H1 (cell line): ENCODE data around the gene HERC3. TPM values are rescaled to one million over a fixed set of nuclear protein-coding genes. Genes with fewer than 3 reads are reported as not detected.
A peak's percentile ranks its signal among the peaks of the same experiment; 100 is the strongest.

ENCODE experiments used
- CTCF ChIA-PET: fragments of 300-600 bp; sonication (Branson Sonifier 250); formaldehyde crosslinking; loops from one replicate; lab custom pipeline; 2021; ENCODE audit not compliant: partially characterized antibody; lab: Charles Lee
- POLR2A ChIA-PET: fragments of 300-600 bp; sonication (Branson Sonifier 250); formaldehyde crosslinking; loops from one replicate; lab custom pipeline; 2021; ENCODE audit warnings: inconsistent platforms; ENCODE audit not compliant: partially characterized antibody; lab: Charles Lee
- DNase-seq, 2 experiments: peaks; one replicate each; pipeline versions ENCODE4 v3.0.0 to v3.0.0-alpha.2; 2010 to 2022; ENCODE audit warnings: low spot score in 2 of 2, low read depth in 1 of 2, mixed read lengths in 1 of 2
- FAIRE-seq: peaks from 2 replicates; lab custom pipeline; 2011; peaks lifted over from hg19 to GRCh38; lab: Jason Lieb, UNC
- H2AFZ ChIP-seq: 2 replicates; pipeline ENCODE4 v1.8.1; 2012; ENCODE audit warnings: low read length, inconsistent platforms
- H2AK5ac ChIP-seq: 2 replicates; pipeline ENCODE4 v1.6.1; 2013; ENCODE audit warnings: low read depth, low read length
- H2BK120ac ChIP-seq: replicated peaks from 2 replicates; pipeline ENCODE3; 2013; ENCODE audit warnings: low read depth, low read length, inconsistent platforms
- H2BK12ac ChIP-seq: 2 replicates; pipeline ENCODE4 v1.6.1; 2013; ENCODE audit warnings: low read depth, low read length
- H2BK15ac ChIP-seq: 2 replicates; pipeline ENCODE4 v1.6.1; 2013; ENCODE audit warnings: low read length
- H2BK20ac ChIP-seq: 2 replicates; pipeline ENCODE4 v1.6.1; 2013; ENCODE audit warnings: low read length
- H2BK5ac ChIP-seq: 2 replicates; pipeline ENCODE4 v1.6.1; 2013; ENCODE audit warnings: low read depth, low read length
- H3K14ac ChIP-seq: 2 replicates; pipeline ENCODE4 v1.6.1; 2013; ENCODE audit warnings: inconsistent platforms; ENCODE audit not compliant: insufficient read length
- H3K18ac ChIP-seq: 2 replicates; pipeline ENCODE4 v1.6.1; 2013; ENCODE audit warnings: low read length; ENCODE audit errors: extremely low read depth
- H3K23ac ChIP-seq: 2 replicates; pipeline ENCODE4 v1.6.1; 2013; ENCODE audit warnings: inconsistent platforms; ENCODE audit not compliant: insufficient read length
- H3K23me2 ChIP-seq: 2 replicates; pipeline ENCODE4 v1.6.1; 2013; ENCODE audit warnings: low read depth, low read length
- H3K27ac ChIP-seq: 2 replicates; pipeline ENCODE4 v1.6.1; 2011; ENCODE audit warnings: low read depth, low read length, inconsistent platforms
- H3K27me3 ChIP-seq, 4 experiments: replicated peaks in 1 of 4; 1 replicate in 1 of 4; 2 replicates in 3 of 4; pipeline versions ENCODE4 v1.6.1 to v1.8.1; 2011 to 2013; ENCODE audit warnings: low read length in 3 of 4, mild to moderate bottlenecking in 3 of 4, inconsistent platforms in 2 of 4, mixed read lengths in 2 of 4, moderate library complexity in 1 of 4; ENCODE audit not compliant: control insufficient read depth in 3 of 4, insufficient read depth in 3 of 4; ENCODE audit errors: extremely low read depth in 1 of 4
- H3K36me3 ChIP-seq, 4 experiments: 2 replicates each; pipeline versions ENCODE4 v1.6.1 to v1.8.1; 2011 to 2013; ENCODE audit warnings: mild to moderate bottlenecking in 4 of 4, low read length in 3 of 4, moderate library complexity in 2 of 4, control low read depth in 1 of 4, inconsistent platforms in 1 of 4; ENCODE audit not compliant: insufficient read depth in 4 of 4, control insufficient read depth in 2 of 4
- H3K4ac ChIP-seq: replicated peaks from 2 replicates; pipeline ENCODE3; 2013; ENCODE audit warnings: low read length, low read depth, mixed read lengths, inconsistent platforms; ENCODE audit not compliant: insufficient read length
- H3K4me1 ChIP-seq, 4 experiments: replicated peaks in 1 of 4; 1 replicate in 1 of 4; 2 replicates in 3 of 4; pipeline versions ENCODE4 v1.6.1 to v1.8.1; 2011 to 2013; ENCODE audit warnings: low read length in 3 of 4, inconsistent platforms in 2 of 4, mixed read lengths in 1 of 4; ENCODE audit not compliant: insufficient read depth in 4 of 4, control insufficient read depth in 3 of 4
- H3K4me2 ChIP-seq, 2 experiments: 2 replicates each; pipeline versions ENCODE4 v1.6.1 to v1.8.1; 2011 to 2013; ENCODE audit warnings: low read depth in 2 of 2, low read length in 2 of 2, control low read depth in 1 of 2, inconsistent platforms in 1 of 2, mild to moderate bottlenecking in 1 of 2; ENCODE audit not compliant: insufficient read depth in 1 of 2
- H3K4me3 ChIP-seq, 4 experiments: fragments of 200-600, 300-600 bp in 1 of 4; sonication (generic), shearing (Covaris generic), sonication (Bioruptor Twin) in 1 of 4; 2 replicates each; pipeline versions ENCODE4 v1.5.1 to v1.8.1; 2011 to 2016; ENCODE audit warnings: low read length in 4 of 4, low read depth in 3 of 4, control low read depth in 2 of 4, inconsistent platforms in 2 of 4, mild to moderate bottlenecking in 2 of 4, mixed read lengths in 1 of 4, moderate library complexity in 1 of 4; ENCODE audit not compliant: insufficient read depth in 2 of 4; ENCODE audit errors: extremely low read depth in 1 of 4
- H3K56ac ChIP-seq: replicated peaks from 2 replicates; pipeline ENCODE3; 2013; ENCODE audit warnings: low read depth, mild to moderate bottlenecking, mixed read lengths, low read length, inconsistent platforms; ENCODE audit not compliant: insufficient read length
- H3K79me1 ChIP-seq: 2 replicates; pipeline ENCODE4 v1.6.1; 2013; ENCODE audit warnings: low read depth, low read length, control low read depth
- H3K79me2 ChIP-seq, 2 experiments: 2 replicates each; pipeline versions ENCODE4 v1.6.1 to v1.8.1; 2012 to 2013; ENCODE audit warnings: low read length in 2 of 2, mild to moderate bottlenecking in 2 of 2, inconsistent platforms in 1 of 2; ENCODE audit not compliant: insufficient read depth in 2 of 2, control insufficient read depth in 1 of 2
- H3K9ac ChIP-seq, 4 experiments: replicated peaks in 1 of 4; 1 replicate in 1 of 4; 2 replicates in 3 of 4; pipeline versions ENCODE4 v1.6.1 to v1.8.1; 2011 to 2013; ENCODE audit warnings: low read depth in 3 of 4, low read length in 3 of 4, control low read depth in 2 of 4, mild to moderate bottlenecking in 2 of 4, moderate library complexity in 2 of 4, inconsistent platforms in 1 of 4; ENCODE audit errors: extremely low read depth in 1 of 4
- H3K9me3 ChIP-seq, 2 experiments: 2 replicates each; pipeline versions ENCODE4 v1.6.1 to v1.8.1; 2012 to 2013; ENCODE audit warnings: mild to moderate bottlenecking in 2 of 2, moderate library complexity in 2 of 2, control low read depth in 1 of 2, inconsistent platforms in 1 of 2, low read depth in 1 of 2, low read length in 1 of 2, mixed read lengths in 1 of 2; ENCODE audit not compliant: insufficient read depth in 2 of 2
- H4K20me1 ChIP-seq, 2 experiments: replicated peaks in 1 of 2; 2 replicates each; pipeline versions ENCODE3 to v1.8.1; 2011 to 2013; ENCODE audit warnings: inconsistent platforms in 2 of 2, low read length in 2 of 2, mild to moderate bottlenecking in 1 of 2; ENCODE audit not compliant: insufficient read depth in 2 of 2, control insufficient read depth in 1 of 2
- H4K5ac ChIP-seq: 2 replicates; pipeline ENCODE4 v1.6.1; 2013; ENCODE audit warnings: low read length, low read depth, mixed read lengths, inconsistent platforms; ENCODE audit not compliant: insufficient read length
- H4K8ac ChIP-seq: 2 replicates; pipeline ENCODE4 v1.8.0; 2013; ENCODE audit warnings: mild to moderate bottlenecking, moderate library complexity, low read length, inconsistent platforms; ENCODE audit not compliant: insufficient read depth; ENCODE audit errors: extremely low read depth
- H4K91ac ChIP-seq: replicated peaks from 2 replicates; pipeline ENCODE3; 2013; ENCODE audit warnings: low read length, mixed read lengths, inconsistent platforms; ENCODE audit not compliant: insufficient read length
- CBX8 ChIP-seq: fragments of 300-800, 300-1000 bp; sonication (generic); IDR thresholded peaks from 2 replicates; pipeline ENCODE4 v1.7.1; 2016; ENCODE audit warnings: low read depth, low read length, borderline replicate concordance
- CEBPB ChIP-seq: IDR thresholded peaks from 2 replicates; pipeline ENCODE4 v1.6.1; 2012; ENCODE audit warnings: low read depth, low read length
- EZH2 ChIP-seq: fragments of 200-600 bp; sonication (generic); IDR thresholded peaks from 2 replicates; pipeline ENCODE4 v1.7.1; 2012; ENCODE audit warnings: low read depth, mild to moderate bottlenecking, moderate library complexity, low read length, inconsistent platforms; ENCODE audit not compliant: severe bottlenecking
- GABPA ChIP-seq: IDR thresholded peaks from 2 replicates; pipeline ENCODE4 v1.6.1; 2011; ENCODE audit warnings: mild to moderate bottlenecking, low read length, moderate library complexity, borderline replicate concordance; ENCODE audit not compliant: insufficient read depth
- MAFK ChIP-seq: IDR thresholded peaks from 2 replicates; pipeline ENCODE4 v1.6.1; 2012; ENCODE audit warnings: low read depth, mild to moderate bottlenecking, improper control_type of control experiment, low read length
- NANOG ChIP-seq: IDR thresholded peaks from 2 replicates; pipeline ENCODE4 v1.6.1; 2011; ENCODE audit warnings: low read length, low read depth, mild to moderate bottlenecking, inconsistent platforms; ENCODE audit not compliant: insufficient read depth, poor library complexity, severe bottlenecking
- RAD21 ChIP-seq, 2 experiments: IDR thresholded peaks in 1 of 2; conservative IDR thresholded peaks in 1 of 2; 2 replicates each; pipeline ENCODE4 v1.6.1; 2011; ENCODE audit warnings: low read depth in 2 of 2, low read length in 2 of 2, improper control_type of control experiment in 1 of 2, inconsistent platforms in 1 of 2, mild to moderate bottlenecking in 1 of 2, moderate library complexity in 1 of 2
- RNF2 ChIP-seq: fragments of 200-900, 300-1000 bp; sonication (generic); IDR thresholded peaks from 2 replicates; pipeline ENCODE4 v1.7.1; 2016; ENCODE audit warnings: borderline replicate concordance, low read depth, mild to moderate bottlenecking, antibody characterized with exemption, low read length; ENCODE audit not compliant: poor library complexity, severe bottlenecking; ENCODE audit errors: missing control alignments
- TEAD4 ChIP-seq: IDR thresholded peaks from 2 replicates; pipeline ENCODE4 v1.6.1; 2012; ENCODE audit warnings: low read depth, low read length, inconsistent platforms, mixed read lengths
- polyA plus RNA-seq, 7 experiments: library from polyadenylated mRNA; depleted of rRNA in 3 of 7; stranded (reverse) in 5 of 7; unstranded in 2 of 7; fragments of >200 nt in 5 of 7; fragments of 200-250 nt in 2 of 7; gene quantifications; 1 replicate in 5 of 7; 2 replicates in 1 of 7; 4 replicates in 1 of 7; pipeline versions ENCODE4 v1.2.1 to v1.2.3, GENCODE V29; 2011 to 2013; ENCODE audit warnings: missing spikeins in 2 of 7, mixed read lengths in 2 of 7
- total RNA-seq: library from RNA; stranded (reverse); fragmentation: NEBNext Ultra II Directional; extraction: Animal tissue kit (Norgen Biotek cat#: 25700); gene quantifications from 2 replicates; pipeline ENCODE4 v1.2.1, GENCODE V29; 2021

The HERC3 gene
- total and polyA plus RNA-seq, 2 of the 8 experiments (the other 6 are each of a cell fraction or from before 2014, with no cell fraction given) = 1.4 to 5.7 TPM

DNA sequence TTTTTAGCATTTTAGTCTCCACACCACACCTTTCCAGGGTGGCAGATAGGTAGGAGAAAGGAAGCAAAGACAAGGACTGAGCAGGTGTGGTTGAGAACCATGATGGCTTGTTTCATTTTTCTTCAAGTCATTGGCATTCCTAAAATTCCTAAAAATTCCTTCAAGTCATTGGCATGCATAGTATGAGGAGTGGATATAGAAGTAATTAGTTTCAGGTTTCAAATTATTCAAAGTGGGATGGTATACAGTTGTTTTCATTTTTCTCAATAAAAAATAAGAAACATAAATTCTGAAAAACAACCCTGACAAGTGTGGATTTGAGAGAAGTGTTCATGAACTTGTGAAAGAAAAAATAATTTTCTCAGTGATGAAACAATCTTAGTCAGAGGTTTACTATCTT is 22.3 kb upstream of the HERC3 start:
- H2AFZ ChIP-seq = peak overlapping the region; percentile 73
- peak overlapping the region; percentile 52; the same call in 1 of the 2 replicates for H2BK12ac ChIP-seq
- H2BK15ac ChIP-seq = no peak overlapping the region
- H4K8ac ChIP-seq = no peak overlapping the region
- no peaks in the 10 kb centered on the region for H3K9me3 ChIP-seq
- H3K4ac ChIP-seq = no peak overlapping the region
- CTCF ChIA-PET = interaction anchor here (0.6 to 1.1 kb wide), 2 partner anchors 14 to 550 kb away, joined by 4 read pairs; no protein-coding TSS in a partner anchor
- H3K79me1 ChIP-seq = no peaks in the 10 kb centered on the region
- H3K4me2 ChIP-seq = no peak overlapping the region
- H4K5ac ChIP-seq = no peak overlapping the region
- no peak overlapping the region for H3K56ac ChIP-seq
- H3K36me3 ChIP-seq = no peaks in the 10 kb centered on the region
- no peak for FAIRE-seq
- H3K27ac ChIP-seq = no peak overlapping the region
- H2BK5ac ChIP-seq = peak overlapping the region; percentile 16; the same call in 1 of the 2 replicates
- H3K9ac ChIP-seq = no peak overlapping the region
- no peak overlapping the region for H2AK5ac ChIP-seq
- DNase-seq = no peak
- H3K4me1 ChIP-seq = peaks cover 0 to 3% (median 1%) of the 10 kb centered on the region in 4 experiments; a peak in 1 of 7 replicates
- no peak overlapping the region for H3K14ac ChIP-seq
- no peaks in the 10 kb centered on the region for H3K79me2 ChIP-seq
- peak overlapping the region; percentile 1 for H4K91ac ChIP-seq
- TF ChIP-seq MAFK (no peak), CBX8 (no peak), EZH2 (no peak), GABPA (no peak), TEAD4 (0 out of 2 replicates have a peak, but pooled peaks have one; percentile 47), CEBPB (no peak), RNF2 (no peak), NANOG (no peak), RAD21 (IDR thresholded peaks at IDR 0.05 in 1 of 2, conservative IDR thresholded peaks at IDR 0.05 in 1 of 2; ENCODE audit: low read depth in 2 of 2, low read length in 2 of 2) (no peak)
- TF ChIP-seq, all 59 proteins: peak for 1
- H2BK120ac ChIP-seq = no peak overlapping the region
- POLR2A ChIA-PET = interaction anchor here (0.6 kb wide), 1 partner anchor 163 kb away, joined by 4 read pairs; no protein-coding TSS in a partner anchor
- H2BK20ac ChIP-seq = no peak overlapping the region
- H4K20me1 ChIP-seq = no peaks in the 10 kb centered on the region
- H3K27me3 ChIP-seq = no peaks in the 10 kb centered on the region
- H3K23ac ChIP-seq = no peak overlapping the region
- H3K18ac ChIP-seq = no peak overlapping the region
- H3K4me3 ChIP-seq = no peak overlapping the region
- H3K23me2 ChIP-seq = no peaks in the 10 kb centered on the region
